ENCODE measurements around the gene MRPS25. TPM values are rescaled to one million over a fixed set of nuclear protein-coding genes. Genes with fewer than 3 reads are reported as not detected.

Gene MRPS25
- total RNA-seq, 1 experiment from 2014 or later: 53.2 TPM

- Histone ChIP-seq H3K79me2 (ENCODE audit: insufficient read depth, low read length) (no peaks in the 10 kb centered on the region), H2BK120ac (ENCODE audit: low read depth, low read length, poor library complexity, severe bottlenecking) (no peak overlapping the region), H2BK12ac (ENCODE audit: insufficient read length, low read depth, low read length) (no peak overlapping the region), H3K23me2 (ENCODE audit: insufficient read length, low read depth, low read length, poor library complexity, severe bottlenecking) (no peaks in the 10 kb centered on the region), H2BK5ac (ENCODE audit: insufficient read length, low read length) (no peak overlapping the region), H4K5ac (ENCODE audit: insufficient read length, low read depth, low read length) (no peak overlapping the region), H3K9ac (ENCODE audit: extremely low read depth, insufficient read length, low read length) (no peak overlapping the region), H3K4me1 (ENCODE audit: insufficient read depth, low read length) (no peaks in the 10 kb centered on the region), H3K18ac (ENCODE audit: insufficient read length, low read depth, low read length) (no peak overlapping the region), H2BK15ac (ENCODE audit: low read depth, low read length) (no peak overlapping the region), H3K56ac (ENCODE audit: insufficient read length, low read depth, low read length) (no peak overlapping the region), H3K14ac (ENCODE audit: insufficient read depth, low read length) (no peak overlapping the region), H2AK5ac (ENCODE audit: insufficient read length, low read length) (no peak overlapping the region), H3K27ac (ENCODE audit: insufficient read length, low read depth, low read length) (no peak overlapping the region), H3K23ac (ENCODE audit: insufficient read length, low read depth, low read length) (no peak overlapping the region), H3K9me3 (ENCODE audit: control insufficient read depth, low read depth, low read length) (no peaks in the 10 kb centered on the region), H4K20me1 (ENCODE audit: control insufficient read depth, insufficient read depth, insufficient read length) (no peaks in the 10 kb centered on the region), H3K79me1 (ENCODE audit: insufficient read depth, low read depth, low read length, poor library complexity, severe bottlenecking) (no peaks in the 10 kb centered on the region), H3T11ph (ENCODE audit: low read length) (no peak overlapping the region), H2AFZ (ENCODE audit: low read length) (no peak overlapping the region), H4K8ac (replicated peaks; ENCODE audit: insufficient read length, low read depth, low read length) (no peak overlapping the region), H2BK20ac (ENCODE audit: low read depth, low read length, poor library complexity, severe bottlenecking) (no peak overlapping the region), H3K4ac (ENCODE audit: low read depth, low read length) (no peak overlapping the region), H4K91ac (ENCODE audit: insufficient read length, low read depth, low read length) (no peak overlapping the region), H3K27me3 (ENCODE audit: insufficient read depth, low read length) (no peaks in the 10 kb centered on the region; the same call in 1 of the 2 replicates), H3K4me2 (ENCODE audit: insufficient read depth, insufficient read length, low read length) (no peak overlapping the region)
- H3K27ac Mint-ChIP-seq: no peak overlapping the region; a peak in 1 of 7 replicates
- H3K4me1 Mint-ChIP-seq: peaks cover 10 to 18% of the 10 kb centered on the region in 2 experiments
- no peaks in the 10 kb centered on the region for H3K36me3 Mint-ChIP-seq (ENCODE audit: insufficient read depth in 1 of 3, low read depth in 3 of 3)
- no CpG with 5 or more reads among the region's 16 CpGs for WGBS (ENCODE audit: extremely low coverage, insufficient read length, low lambda C conversion rate)
- no peak overlapping the region for H3K4me3 Mint-ChIP-seq
- DNase-seq: no peak
- H3K27me3 Mint-ChIP-seq (ENCODE audit: low read depth): peaks cover 10% of the 10 kb centered on the region
- H3K9me3 Mint-ChIP-seq: no peaks in the 10 kb centered on the region
- TF ChIP-seq CTCF (conservative IDR thresholded peaks at IDR 0.05): no peak
Measured at GRCh38 chr3:15107075-15107947, 42.2 kb upstream of the MRPS25 start.

All from H9 (cell line).